Retinal pigment epithelial cell (primary cell): ENCODE results near the gene ZNF446.
"Not testable (repeated sequence)": the region's sequence is repeated elsewhere in the genome, so short reads cannot be mapped to it uniquely, and the experiment has no call there.

Experiments used
- DNase-seq: peaks from one replicate; pipeline ENCODE4 v3.0.0-alpha.2; 2010; ENCODE audit warnings: low read depth
- H3K4me3 ChIP-seq: 2 replicates; pipeline ENCODE4 v1.5.1; 2011; ENCODE audit warnings: mild to moderate bottlenecking, low read length, control low read depth, moderate library complexity
- TF ChIP-seq, protein P1 (sequence below): conservative IDR thresholded peaks from 2 replicates; pipeline ENCODE4 v1.5.1; 2011; ENCODE audit warnings: low read depth, low read length, control low read depth, inconsistent platforms

ZNF446 gene

GRCh38 chr19:58479736-58480480 lies 3.8 kb downstream of the ZNF446 start:
- no peak overlapping the region for H3K4me3 ChIP-seq
- TF ChIP-seq, protein P1, sequence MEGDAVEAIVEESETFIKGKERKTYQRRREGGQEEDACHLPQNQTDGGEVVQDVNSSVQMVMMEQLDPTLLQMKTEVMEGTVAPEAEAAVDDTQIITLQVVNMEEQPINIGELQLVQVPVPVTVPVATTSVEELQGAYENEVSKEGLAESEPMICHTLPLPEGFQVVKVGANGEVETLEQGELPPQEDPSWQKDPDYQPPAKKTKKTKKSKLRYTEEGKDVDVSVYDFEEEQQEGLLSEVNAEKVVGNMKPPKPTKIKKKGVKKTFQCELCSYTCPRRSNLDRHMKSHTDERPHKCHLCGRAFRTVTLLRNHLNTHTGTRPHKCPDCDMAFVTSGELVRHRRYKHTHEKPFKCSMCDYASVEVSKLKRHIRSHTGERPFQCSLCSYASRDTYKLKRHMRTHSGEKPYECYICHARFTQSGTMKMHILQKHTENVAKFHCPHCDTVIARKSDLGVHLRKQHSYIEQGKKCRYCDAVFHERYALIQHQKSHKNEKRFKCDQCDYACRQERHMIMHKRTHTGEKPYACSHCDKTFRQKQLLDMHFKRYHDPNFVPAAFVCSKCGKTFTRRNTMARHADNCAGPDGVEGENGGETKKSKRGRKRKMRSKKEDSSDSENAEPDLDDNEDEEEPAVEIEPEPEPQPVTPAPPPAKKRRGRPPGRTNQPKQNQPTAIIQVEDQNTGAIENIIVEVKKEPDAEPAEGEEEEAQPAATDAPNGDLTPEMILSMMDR: no peak
- DNase-seq: no peak

GRCh38 chr19:58480481-58480830 lies 4.3 kb downstream of the ZNF446 start:
- no peak for DNase-seq
- TF ChIP-seq, protein P1: no peak
- no peak overlapping the region for H3K4me3 ChIP-seq

GRCh38 chr19:58480831-58481230 lies 4.7 kb downstream of the ZNF446 start:
- TF ChIP-seq, protein P1: no peak
- DNase-seq: no peak
- no peak overlapping the region for H3K4me3 ChIP-seq

DNA sequence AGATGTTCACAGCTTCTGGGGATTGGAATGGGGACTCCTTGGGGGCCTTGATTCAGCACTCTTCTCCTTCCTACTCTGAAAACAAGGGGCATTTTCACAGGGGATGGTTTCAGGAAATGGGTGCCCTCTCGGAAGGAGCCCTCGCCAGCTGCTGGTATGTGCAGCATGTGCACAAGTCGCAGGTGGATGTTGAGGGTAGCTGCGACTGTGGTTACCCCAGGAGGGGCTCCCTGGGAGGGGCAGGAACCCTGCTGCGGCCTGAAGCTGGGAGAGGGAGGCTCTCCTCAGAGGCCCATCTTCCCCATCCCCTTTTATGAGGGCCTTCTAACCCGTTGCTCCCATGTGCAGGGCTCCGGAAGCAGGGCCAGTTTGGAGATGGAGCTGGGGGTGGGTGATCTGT lies 6.2 kb downstream of the ZNF446 start:
- TF ChIP-seq, protein P1: no peak
- no peak for DNase-seq
- no peak overlapping the region for H3K4me3 ChIP-seq

DNA sequence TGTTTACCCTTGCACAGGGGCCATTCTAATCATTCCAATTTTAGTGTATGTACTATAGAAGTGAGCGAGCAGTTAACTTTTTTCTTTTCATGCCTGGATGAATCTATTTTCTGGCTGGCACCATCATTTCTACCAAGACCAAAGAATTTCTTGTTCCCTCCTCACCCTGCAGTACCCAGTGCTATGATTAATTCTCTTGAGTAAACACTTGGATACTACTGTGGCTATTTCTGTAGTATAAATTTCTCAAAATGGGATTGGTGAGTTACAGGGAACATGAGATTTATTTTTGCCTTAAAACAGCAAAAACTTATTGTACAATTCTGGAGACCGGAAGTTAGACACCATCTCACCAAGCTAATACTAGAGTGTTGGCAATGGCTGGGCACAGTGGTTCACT lies 7.6 kb downstream of the ZNF446 start:
- TF ChIP-seq, protein P1: no peak
- H3K4me3 ChIP-seq: no peak overlapping the region
- DNase-seq: no peak

GRCh38 chr19:58484349-58484748 lies 8.2 kb downstream of the ZNF446 start:
- H3K4me3 ChIP-seq, DNase-seq: not testable (repeated sequence)
- TF ChIP-seq, protein P1: peak; percentile 16

DNA sequence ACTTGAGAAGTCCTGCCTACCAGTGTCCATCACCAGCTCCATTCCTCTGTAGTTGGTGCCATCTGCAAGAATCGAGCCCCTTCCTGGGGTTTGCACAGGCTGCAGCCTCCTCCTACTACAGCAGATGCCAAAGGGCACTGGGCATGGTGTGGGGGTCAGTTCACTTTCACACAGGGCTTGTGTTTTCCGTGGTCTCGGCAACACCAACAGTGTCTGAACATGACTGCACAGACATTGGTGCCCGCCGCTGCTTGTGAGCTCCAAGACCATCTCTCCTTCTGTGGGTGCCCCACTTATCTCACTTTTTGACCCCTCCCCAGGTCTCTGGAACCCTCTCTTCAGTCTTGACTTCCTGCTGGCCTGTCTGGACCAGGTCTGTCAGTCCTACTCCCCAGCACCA lies 15.2 kb downstream of the ZNF446 start:
- no peak overlapping the region for H3K4me3 ChIP-seq
- DNase-seq: no peak
- TF ChIP-seq, protein P1: no peak
